Activated CD4-positive, alpha-beta memory T cell treated with anti-CD3 and anti-CD28 coated beads for 36 hours (primary cell): ENCODE data around the gene CEP250. TPM values are rescaled to one million over a fixed set of nuclear protein-coding genes. Genes with fewer than 3 reads are reported as not detected.
A peak's percentile ranks its signal among the peaks of the same experiment; 100 is the strongest.

Source experiments
- CTCF ChIA-PET: fragments of 350-600 bp; sonication (Branson Sonifier 250); formaldehyde crosslinking; loops from one replicate; lab custom pipeline; 2021; ENCODE audit warnings: antibody characterized with exemption, inconsistent platforms; lab: Charles Lee
- POLR2A ChIA-PET: fragments of 350-600 bp; sonication (Branson Sonifier 250); formaldehyde crosslinking; loops from one replicate; lab custom pipeline; 2021; ENCODE audit warnings: antibody characterized with exemption; lab: Charles Lee
- DNase-seq: peaks from one replicate; pipeline ENCODE4 v3.0.0-alpha.2; 2020
- H3K27ac Mint-ChIP-seq: one replicate; pipeline ENCODE4 v1.8.0; 2021; ENCODE audit warnings: mixed read lengths
- H3K27me3 Mint-ChIP-seq: one replicate; pipeline ENCODE4 v1.8.0; 2021; ENCODE audit warnings: mixed read lengths
- H3K36me3 Mint-ChIP-seq: one replicate; pipeline ENCODE4 v1.8.0; 2021; ENCODE audit warnings: mixed read lengths
- H3K4me1 Mint-ChIP-seq: one replicate; pipeline ENCODE4 v1.8.0; 2021; ENCODE audit warnings: low read depth, mixed read lengths
- H3K4me3 Mint-ChIP-seq: one replicate; pipeline ENCODE4 v1.8.0; 2021; ENCODE audit warnings: mild to moderate bottlenecking, mixed read lengths
- H3K9me3 Mint-ChIP-seq: one replicate; pipeline ENCODE4 v1.8.0; 2021; ENCODE audit warnings: mixed read lengths
- intact Hi-C: fragments of 100-400 bp; cut with micrococcal nuclease; formaldehyde crosslinking; loops from one replicate; pipeline ENCODE4 v1.15.1; 2023
- total RNA-seq, 2 experiments: library from RNA; stranded (reverse); gene quantifications; one replicate each; pipeline ENCODE4 v1.2.3, GENCODE V29; 2021

CEP250 gene
- total RNA-seq, 2 experiments from 2014 or later, result 47.2 to 60.8 TPM

GRCh38 chr20:35497320-35497719, 41.9 kb downstream of the CEP250 start:
- ChIA-PET POLR2A (no interaction called here), CTCF (no interaction called here)
- no peak for DNase-seq
- intact Hi-C loops, result no loop called here
- Mint-ChIP-seq H3K27me3 (no peaks in the 10 kb centered on the region), H3K4me3 (no peak overlapping the region), H3K9me3 (no peaks in the 10 kb centered on the region), H3K27ac (no peak overlapping the region), H3K4me1 (peaks cover 6% of the 10 kb centered on the region), H3K36me3 (peaks cover 46% of the 10 kb centered on the region)

DNA sequence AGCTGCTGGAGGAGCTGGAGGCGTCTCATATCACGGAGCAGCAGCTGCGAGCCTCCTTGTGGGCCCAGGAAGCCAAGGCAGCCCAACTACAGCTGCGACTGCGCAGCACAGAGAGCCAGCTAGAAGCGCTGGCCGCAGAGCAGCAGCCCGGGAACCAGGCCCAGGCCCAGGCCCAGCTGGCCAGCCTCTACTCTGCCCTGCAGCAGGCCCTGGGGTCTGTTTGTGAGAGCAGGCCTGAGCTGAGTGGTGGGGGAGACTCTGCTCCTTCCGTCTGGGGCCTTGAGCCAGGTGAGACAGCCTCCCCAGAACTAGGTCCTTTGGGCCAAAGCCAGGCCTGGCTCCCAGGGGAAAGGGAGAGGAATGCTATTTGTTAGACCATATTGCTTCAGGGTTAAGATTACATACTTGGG, 42.4 kb downstream of the CEP250 start:
- Mint-ChIP-seq H3K9me3 (no peaks in the 10 kb centered on the region), H3K27me3 (no peaks in the 10 kb centered on the region), H3K27ac (no peak overlapping the region), H3K4me3 (no peak overlapping the region), H3K36me3 (peaks cover 50% of the 10 kb centered on the region), H3K4me1 (peaks cover 1% of the 10 kb centered on the region)
- intact Hi-C loops, result no loop called here
- DNase-seq, result no peak
- POLR2A ChIA-PET, result no interaction called here
- CTCF ChIA-PET, result interaction anchor here (1.2 to 1.3 kb wide), 2 partner anchors 34 to 495 kb away, joined by 3 to 6 read pairs; no protein-coding TSS in a partner anchor

- Mint-ChIP-seq H3K36me3 (peaks cover 57% of the 10 kb centered on the region), H3K9me3 (no peaks in the 10 kb centered on the region), H3K4me1 (peaks cover under 1% of the 10 kb centered on the region), H3K4me3 (no peak overlapping the region), H3K27ac (no peak overlapping the region), H3K27me3 (no peaks in the 10 kb centered on the region)
- no peak for DNase-seq
- intact Hi-C loops, result no loop called here
- CTCF ChIA-PET, result interaction anchor here (1.0 to 1.3 kb wide), 2 partner anchors 33 to 36 kb away, joined by 3 to 6 read pairs; no protein-coding TSS in a partner anchor
- POLR2A ChIA-PET, result interaction anchor here (0.9 kb wide), 1 partner anchor 8 kb away, joined by 5 read pairs; no protein-coding TSS in a partner anchor
These were observed 43.9 kb downstream of the CEP250 start for GRCh38 chr20:35499271-35499670.

DNA sequence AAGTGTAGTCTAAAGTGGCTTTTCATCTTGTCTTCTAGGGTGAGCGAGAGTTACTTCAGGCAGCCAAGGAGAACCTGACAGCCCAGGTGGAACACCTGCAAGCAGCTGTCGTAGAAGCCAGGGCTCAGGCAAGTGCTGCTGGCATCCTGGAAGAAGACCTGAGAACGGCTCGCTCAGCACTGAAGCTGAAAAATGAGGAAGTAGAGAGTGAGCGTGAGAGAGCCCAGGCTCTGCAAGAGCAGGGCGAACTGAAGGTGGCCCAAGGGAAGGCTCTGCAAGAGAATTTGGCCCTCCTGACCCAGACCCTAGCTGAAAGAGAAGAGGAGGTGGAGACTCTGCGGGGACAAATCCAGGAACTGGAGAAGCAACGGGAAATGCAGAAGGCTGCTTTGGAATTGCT, 47.0 kb downstream of the CEP250 start:
- DNase-seq, result no peak
- Mint-ChIP-seq H3K4me1 (peaks cover 26% of the 10 kb centered on the region), H3K9me3 (no peaks in the 10 kb centered on the region), H3K27ac (no peak overlapping the region), H3K27me3 (no peaks in the 10 kb centered on the region), H3K4me3 (no peak overlapping the region), H3K36me3 (peaks cover 64% of the 10 kb centered on the region)
- POLR2A ChIA-PET, result interaction anchor here (0.6 kb wide), 1 partner anchor 33 kb away, joined by 3 read pairs; no protein-coding TSS in a partner anchor
- intact Hi-C loops, result no loop called here
- CTCF ChIA-PET, result interaction anchor here (0.8 kb wide), 1 partner anchor 14 kb away, joined by 3 read pairs; no protein-coding TSS in a partner anchor

- H3K4me3 Mint-ChIP-seq, result no peak overlapping the region
- H3K27ac Mint-ChIP-seq, result no peak overlapping the region
- CTCF ChIA-PET, result interaction anchor here (0.8 kb wide), 1 partner anchor 15 kb away, joined by 3 read pairs; no protein-coding TSS in a partner anchor
- intact Hi-C loops, result no loop called here
- H3K36me3 Mint-ChIP-seq, result peaks cover 60% of the 10 kb centered on the region
- DNase-seq, result no peak
- H3K9me3 Mint-ChIP-seq, result no peaks in the 10 kb centered on the region
- no peaks in the 10 kb centered on the region for H3K27me3 Mint-ChIP-seq
- POLR2A ChIA-PET, result interaction anchor here (0.6 to 0.7 kb wide), 2 partner anchors 32 to 242 kb away, joined by 3 read pairs; no protein-coding TSS in a partner anchor
- H3K4me1 Mint-ChIP-seq, result peaks cover 26% of the 10 kb centered on the region
These were observed 47.9 kb downstream of the CEP250 start for GRCh38 chr20:35503281-35503680.

GRCh38 chr20:35503841-35504561, 48.6 kb downstream of the CEP250 start:
- Mint-ChIP-seq H3K36me3 (peaks cover 60% of the 10 kb centered on the region), H3K9me3 (no peaks in the 10 kb centered on the region), H3K4me3 (no peak overlapping the region), H3K4me1 (peaks cover 26% of the 10 kb centered on the region), H3K27me3 (no peaks in the 10 kb centered on the region), H3K27ac (no peak overlapping the region)
- intact Hi-C loops, result no loop called here
- no peak for DNase-seq
- ChIA-PET CTCF (no interaction called here), POLR2A (interaction anchor here (0.7 kb wide), 1 partner anchor 243 kb away, joined by 3 read pairs; no protein-coding TSS in a partner anchor)

- DNase-seq, result no peak
- CTCF ChIA-PET, result no interaction called here
- intact Hi-C loops, result no loop called here
- Mint-ChIP-seq H3K27me3 (no peaks in the 10 kb centered on the region), H3K27ac (peak overlapping the region; percentile 40), H3K9me3 (no peaks in the 10 kb centered on the region), H3K4me1 (peaks cover 26% of the 10 kb centered on the region), H3K4me3 (no peak overlapping the region), H3K36me3 (peaks cover 58% of the 10 kb centered on the region)
- POLR2A ChIA-PET, result no interaction called here
These were observed 49.4 kb downstream of the CEP250 start for GRCh38 chr20:35504751-35505150.

GRCh38 chr20:35506179-35506578, 50.8 kb downstream of the CEP250 start:
- Mint-ChIP-seq H3K27ac (peak overlapping the region; percentile 70), H3K4me1 (peaks cover 26% of the 10 kb centered on the region), H3K4me3 (no peak overlapping the region), H3K9me3 (no peaks in the 10 kb centered on the region), H3K27me3 (no peaks in the 10 kb centered on the region), H3K36me3 (peaks cover 48% of the 10 kb centered on the region)
- intact Hi-C loops, result no loop called here
- ChIA-PET CTCF (no interaction called here), POLR2A (interaction anchor here (0.8 kb wide), 1 partner anchor 15 kb away, joined by 4 read pairs; no protein-coding TSS in a partner anchor)
- DNase-seq, result no peak

- H3K4me1 Mint-ChIP-seq, result peaks cover 26% of the 10 kb centered on the region
- H3K4me3 Mint-ChIP-seq, result no peak overlapping the region
- DNase-seq, result peak; percentile 25
- H3K9me3 Mint-ChIP-seq, result no peaks in the 10 kb centered on the region
- POLR2A ChIA-PET, result no interaction called here
- H3K27me3 Mint-ChIP-seq, result no peaks in the 10 kb centered on the region
- peak overlapping the region; percentile 70 for H3K27ac Mint-ChIP-seq
- intact Hi-C loops, result no loop called here
- H3K36me3 Mint-ChIP-seq, result peaks cover 49% of the 10 kb centered on the region
- CTCF ChIA-PET, result interaction anchor here (0.8 kb wide), 1 partner anchor 43 kb away, joined by 5 read pairs; no protein-coding TSS in a partner anchor
These were observed 51.7 kb downstream of the CEP250 start for GRCh38 chr20:35506872-35507638.

- no peak for DNase-seq
- H3K9me3 Mint-ChIP-seq, result no peaks in the 10 kb centered on the region
- peaks cover 37% of the 10 kb centered on the region for H3K36me3 Mint-ChIP-seq
- H3K27me3 Mint-ChIP-seq, result no peaks in the 10 kb centered on the region
- CTCF ChIA-PET, result no interaction called here
- H3K4me3 Mint-ChIP-seq, result no peak overlapping the region
- POLR2A ChIA-PET, result interaction anchor here (0.7 kb wide), 1 partner anchor 22 kb away, joined by 3 read pairs; no protein-coding TSS in a partner anchor
- no peak overlapping the region for H3K27ac Mint-ChIP-seq
- intact Hi-C loops, result no loop called here
- peaks cover 26% of the 10 kb centered on the region for H3K4me1 Mint-ChIP-seq
These were observed 53.3 kb downstream of the CEP250 start for GRCh38 chr20:35508493-35509218.

- H3K4me3 Mint-ChIP-seq, result no peak overlapping the region
- intact Hi-C loops, result no loop called here
- POLR2A ChIA-PET, result interaction anchor here (0.6 kb wide), 1 partner anchor 98 kb away, joined by 3 read pairs; no protein-coding TSS in a partner anchor
- H3K4me1 Mint-ChIP-seq, result peaks cover 11% of the 10 kb centered on the region
- peaks cover 26% of the 10 kb centered on the region for H3K36me3 Mint-ChIP-seq
- CTCF ChIA-PET, result interaction anchor here (0.7 to 1.1 kb wide), 4 partner anchors 45 to 405 kb away, joined by 3 to 6 read pairs (median 3); no protein-coding TSS in a partner anchor
- no peak for DNase-seq
- no peaks in the 10 kb centered on the region for H3K27me3 Mint-ChIP-seq
- no peak overlapping the region for H3K27ac Mint-ChIP-seq
- no peaks in the 10 kb centered on the region for H3K9me3 Mint-ChIP-seq
These were observed 55.7 kb downstream of the CEP250 start for GRCh38 chr20:35510951-35511735.
